ENCODE measurements around the gene NUDT1.
A peak's percentile ranks its signal among the peaks of the same experiment; 100 is the strongest.

The NUDT1 gene

DNA sequence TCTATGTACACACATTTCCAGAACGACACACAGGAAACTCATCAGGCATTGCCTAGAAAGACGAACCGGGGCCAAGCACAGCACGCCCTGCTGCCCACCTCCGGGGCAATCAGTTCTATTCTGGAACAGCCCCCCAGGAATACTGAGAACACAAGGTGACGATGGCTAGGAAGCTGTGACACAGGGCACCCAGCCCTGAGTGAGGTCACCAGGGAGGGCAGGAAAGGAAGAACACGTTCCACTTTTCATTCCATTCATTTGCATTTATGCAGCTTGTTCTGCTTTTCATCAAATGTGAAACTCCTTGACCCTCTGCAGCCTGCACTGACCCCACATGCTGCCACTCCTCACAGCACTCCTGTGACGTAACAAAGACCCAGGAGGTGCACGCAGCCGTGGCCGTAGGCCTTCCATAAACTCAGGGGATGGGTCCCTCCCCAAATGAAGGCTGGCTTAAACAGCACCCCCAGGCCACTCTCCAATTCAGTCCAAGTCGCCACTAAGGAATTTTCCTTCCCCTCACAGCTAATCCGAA is 38.2 kb upstream of the NUDT1 start:
- DNase-seq, result peak in 3 of 10 donors; percentile 35 to 62 (median 39)

DNA sequence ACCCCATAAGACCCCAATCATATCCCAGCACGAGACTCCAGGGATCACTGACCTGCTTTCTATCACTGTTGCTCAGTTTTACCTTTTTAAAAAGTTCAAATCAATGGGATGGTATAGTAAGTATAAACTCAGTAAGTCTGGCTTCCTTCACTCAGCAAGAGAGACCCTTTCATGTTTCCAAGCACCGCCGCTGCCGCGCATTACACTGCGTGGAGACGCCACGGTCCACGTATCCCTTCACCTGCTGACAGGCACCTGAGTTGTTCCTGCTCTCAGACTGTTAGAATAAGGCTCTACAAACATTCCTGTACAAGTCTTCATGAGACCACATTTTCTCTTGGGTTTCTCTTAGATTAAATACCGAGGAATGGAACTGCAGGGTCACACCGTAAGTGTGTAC is 37.6 kb upstream of the NUDT1 start:
- DNase-seq, result peak in 1 of 10 donors; percentile 68

More for the DNA sequence above, 38.2 kb upstream of the NUDT1 start:
- intact Hi-C loops (cut with DNase I), result no loop called here

DNA sequence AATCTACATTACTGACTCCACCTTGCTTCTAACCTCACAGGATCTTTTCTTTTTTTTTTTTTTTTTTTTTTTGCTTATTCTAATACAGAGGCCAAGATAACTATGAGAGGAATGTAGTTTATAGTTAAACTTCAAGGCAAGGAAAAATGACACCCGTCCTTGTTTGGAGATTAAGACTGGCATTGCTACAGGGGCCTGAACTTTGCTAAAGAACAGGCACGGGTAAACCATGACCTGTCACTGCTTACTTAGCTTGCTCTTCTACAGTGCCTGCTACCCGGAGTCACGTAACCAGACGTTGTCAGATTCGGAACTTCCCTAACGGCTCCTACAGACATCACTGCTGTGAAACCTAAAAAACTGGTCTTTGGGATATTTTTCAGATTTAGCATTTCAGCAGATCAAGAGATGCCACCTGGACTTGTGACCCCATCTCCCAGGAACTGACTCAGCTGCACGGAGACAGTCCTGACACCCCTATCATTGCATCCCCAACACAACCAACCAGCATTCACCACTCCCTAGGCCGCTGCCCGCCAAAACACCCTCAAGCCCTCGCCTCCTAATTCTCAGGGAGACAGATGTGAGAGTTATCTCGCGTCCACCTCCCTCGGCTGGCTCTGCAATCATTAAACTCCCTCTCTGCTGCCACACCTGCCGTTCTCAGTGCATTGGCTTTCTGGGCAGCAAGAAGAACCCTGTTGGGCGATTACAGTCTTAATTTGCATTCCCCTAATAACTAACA is 36.8 kb upstream of the NUDT1 start:
- peak in 3 of 10 donors; percentile 17 to 54 (median 42) for DNase-seq
- intact Hi-C loops (cut with DNase I), result no loop called here

More for the DNA sequence above, 37.6 kb upstream of the NUDT1 start:
- intact Hi-C loops (cut with DNase I), result no loop called here

DNA sequence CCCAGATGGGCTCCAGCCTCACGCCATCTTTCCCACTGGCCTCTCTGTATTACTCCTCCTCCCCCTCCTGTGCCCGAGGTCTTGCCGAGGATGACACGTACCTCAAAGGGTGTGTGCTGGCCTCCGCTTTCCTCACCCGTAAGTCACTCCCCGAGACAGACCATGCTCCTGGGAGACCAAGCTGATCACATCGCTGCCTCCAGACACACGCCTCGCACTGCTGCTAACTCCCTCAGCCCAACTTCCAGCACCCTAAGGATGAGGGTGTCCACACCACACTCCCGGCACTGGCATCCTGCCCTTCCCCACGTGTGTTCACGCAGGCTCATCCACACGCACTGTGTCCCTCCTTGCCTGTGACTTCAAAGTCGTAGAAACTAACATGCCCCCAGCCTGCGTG is 33.3 kb upstream of the NUDT1 start:
- intact Hi-C loops (cut with DNase I), result loop anchor here (1.0 to 2.0 kb wide), 2 partner anchors 544 to 629 kb away; no protein-coding TSS in a partner anchor

DNA sequence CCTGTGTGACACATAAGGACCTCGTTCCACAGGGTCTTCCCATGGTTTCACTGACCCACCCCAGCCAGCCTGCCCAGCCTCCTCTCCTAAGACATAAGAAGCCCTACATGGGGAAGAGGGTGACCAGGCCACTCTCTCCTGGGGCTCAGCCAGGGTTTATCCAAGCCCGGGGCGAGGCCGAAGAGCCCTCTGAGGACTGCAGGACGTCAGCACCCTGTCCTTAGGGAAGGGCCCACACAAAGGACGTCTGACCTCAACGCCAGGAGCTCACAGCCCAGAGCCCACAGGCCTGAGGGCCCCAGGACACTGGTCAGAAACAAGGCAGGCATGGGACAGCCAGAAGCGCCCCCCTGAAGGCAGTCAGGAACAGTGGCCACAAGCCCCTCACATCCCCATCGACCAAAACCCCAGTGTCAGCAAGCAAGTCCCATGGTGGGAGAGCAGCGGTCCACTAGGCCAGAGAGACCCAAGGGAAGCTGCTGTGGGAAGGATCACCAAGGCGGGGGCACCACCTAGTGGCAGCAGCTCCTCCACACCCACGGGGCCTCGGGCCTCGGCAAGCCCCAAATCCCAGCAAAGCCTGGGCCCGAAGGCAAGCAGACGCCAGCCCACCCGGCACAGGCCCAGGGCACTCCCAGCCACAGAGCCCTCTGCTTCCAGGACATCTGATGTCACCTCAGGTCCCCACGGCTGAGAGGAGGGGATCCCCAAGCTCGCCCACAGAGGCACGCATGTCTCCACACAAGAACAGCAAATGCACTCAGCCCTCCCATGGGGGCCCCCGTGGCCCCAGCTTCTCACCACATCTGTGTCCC is 32.7 kb upstream of the NUDT1 start:
- intact Hi-C loops (cut with DNase I), result loop anchor here (1.0 to 2.0 kb wide), 2 partner anchors 545 to 630 kb away; no protein-coding TSS in a partner anchor
- DNase-seq, result peak; percentile 68 to 98 (median 86)

More for the DNA sequence above, 33.3 kb upstream of the NUDT1 start:
- DNase-seq, result peak in 3 of 10 donors; percentile 44 to 57 (median 49)

DNA sequence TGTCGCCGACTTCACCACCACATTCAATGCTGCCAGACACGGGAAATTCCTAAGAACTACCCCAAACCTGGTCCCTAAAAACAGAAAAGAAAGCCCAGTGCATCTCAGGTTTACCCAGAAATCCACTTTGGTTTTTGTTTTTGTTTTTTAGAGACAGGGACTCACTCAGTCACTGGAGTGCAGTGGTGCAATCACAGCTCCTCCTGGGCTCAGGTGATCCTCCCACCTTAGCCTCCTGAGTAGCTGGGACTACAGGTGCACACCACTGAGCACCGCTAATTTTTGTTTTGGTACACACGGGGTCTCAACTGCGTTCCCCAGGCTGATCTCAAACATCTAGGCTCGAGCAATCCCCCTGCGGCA is 32.1 kb upstream of the NUDT1 start:
- peak in 1 of 10 donors; percentile 27 for DNase-seq
- intact Hi-C loops (cut with DNase I), result loop anchor here (1.0 to 2.0 kb wide), 2 partner anchors 545 to 631 kb away; no protein-coding TSS in a partner anchor

DNA sequence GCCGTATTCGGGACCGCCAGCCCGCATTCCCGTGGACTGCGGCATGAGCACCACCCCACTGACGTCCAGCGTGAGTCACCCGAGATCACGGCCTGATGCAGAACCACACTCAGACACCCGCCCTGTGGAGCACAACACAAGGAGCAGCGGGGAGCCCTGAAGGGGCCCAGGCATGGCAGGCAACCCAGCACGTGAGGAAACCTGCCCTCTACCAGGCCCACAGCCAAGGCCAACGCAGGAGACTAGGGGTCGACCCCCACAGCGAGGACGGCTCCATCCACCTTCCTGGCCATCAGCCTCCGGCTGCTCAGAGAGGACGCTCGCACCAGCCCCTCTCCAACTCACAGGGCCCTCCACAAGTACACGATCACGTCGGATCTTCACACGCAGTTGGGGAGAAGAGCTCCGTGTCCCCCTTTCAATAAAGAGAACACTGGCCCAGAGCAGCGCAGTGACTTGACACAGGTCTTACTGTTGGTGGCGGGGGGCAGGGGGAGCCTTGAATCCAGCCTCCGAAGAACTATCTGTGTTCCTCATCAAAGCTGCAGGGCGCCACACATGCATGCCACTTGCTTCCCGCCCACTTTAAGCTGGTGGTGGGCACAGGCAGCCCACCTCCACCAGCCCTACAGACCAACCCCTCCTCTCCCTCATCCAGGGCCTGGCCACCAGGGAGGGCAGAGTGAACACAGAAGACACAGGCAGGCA is 31.3 kb upstream of the NUDT1 start:
- DNase-seq, result peak in 3 of 10 donors; percentile 26 to 79 (median 55)
- intact Hi-C loops (cut with DNase I), result no loop called here

DNA sequence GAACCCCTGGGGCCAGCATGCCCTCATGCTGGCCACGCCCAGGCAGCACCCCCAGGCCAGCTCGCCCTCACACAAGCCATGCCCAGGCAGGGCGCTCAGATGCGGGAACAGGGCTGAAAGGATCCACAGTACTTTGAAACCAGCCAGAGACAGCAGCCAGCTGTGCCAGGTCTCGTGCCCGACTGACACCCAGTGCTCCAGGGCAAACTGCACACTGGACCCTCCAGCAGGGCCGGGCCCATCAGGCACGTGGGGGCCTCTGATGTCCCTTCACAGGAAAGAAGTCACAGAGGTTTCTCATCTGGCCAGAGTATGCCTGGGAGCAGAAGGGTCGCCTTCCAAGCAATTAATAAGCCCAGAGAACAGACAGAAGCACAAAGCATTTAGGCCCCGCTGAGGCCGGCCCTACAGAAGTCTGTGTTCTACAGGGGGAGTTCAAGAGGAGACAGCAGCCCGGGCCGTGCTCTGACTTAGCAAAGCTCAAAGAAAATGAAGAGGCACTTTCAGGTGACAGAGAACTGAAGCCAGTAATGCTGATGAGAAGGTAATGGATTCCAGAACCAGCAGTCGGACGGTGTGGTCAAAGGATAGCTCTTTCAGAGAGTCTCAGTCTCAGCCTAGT is 30.7 kb upstream of the NUDT1 start:
- intact Hi-C loops (cut with DNase I), result no loop called here
- DNase-seq, result peak in 4 of 10 donors; percentile 17 to 78 (median 60)

DNA sequence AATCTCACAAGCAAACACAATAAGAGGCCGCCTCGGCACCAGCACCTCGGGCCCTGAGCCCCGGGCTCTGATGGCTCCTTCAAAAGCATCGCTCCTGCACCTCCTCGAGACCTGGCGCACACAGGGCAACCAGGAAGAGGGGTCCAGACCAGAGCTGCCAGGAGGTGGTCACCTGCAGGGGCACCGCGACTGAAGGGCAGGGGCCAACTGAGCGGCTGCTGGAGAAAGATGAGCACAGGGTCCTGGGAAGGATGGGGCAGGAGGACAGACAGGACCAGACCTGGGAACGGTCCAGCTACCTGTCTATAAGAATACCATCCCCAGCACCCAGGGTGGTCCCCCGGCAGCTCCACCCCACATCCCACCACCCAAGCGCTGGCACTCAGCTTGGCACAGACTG is 30.1 kb upstream of the NUDT1 start:
- intact Hi-C loops (cut with DNase I), result no loop called here
- DNase-seq, result peak in 4 of 10 donors; percentile 25 to 72 (median 61)

DNA sequence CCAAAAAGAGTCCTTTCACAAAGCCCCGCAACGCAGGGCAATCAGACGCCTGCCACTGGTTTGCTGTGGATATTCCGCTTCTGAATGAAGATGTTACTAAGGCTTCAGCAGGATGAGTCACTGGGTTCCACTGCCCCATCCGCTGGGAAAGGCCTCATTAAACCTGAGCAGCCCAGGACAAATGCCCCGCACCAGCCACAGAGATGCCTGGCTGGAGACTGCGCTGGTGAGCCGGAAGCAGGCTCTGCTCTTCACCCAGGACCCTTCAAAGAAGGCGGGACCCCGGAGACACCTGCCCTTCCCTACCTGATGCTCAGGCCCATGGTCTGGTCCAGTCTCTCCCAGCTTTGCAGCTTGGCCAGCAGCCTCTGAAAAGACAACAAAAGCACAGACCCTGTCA is 29.1 kb upstream of the NUDT1 start:
- peak in 3 of 10 donors; percentile 20 to 62 (median 54) for DNase-seq
- intact Hi-C loops (cut with DNase I), result no loop called here

DNA sequence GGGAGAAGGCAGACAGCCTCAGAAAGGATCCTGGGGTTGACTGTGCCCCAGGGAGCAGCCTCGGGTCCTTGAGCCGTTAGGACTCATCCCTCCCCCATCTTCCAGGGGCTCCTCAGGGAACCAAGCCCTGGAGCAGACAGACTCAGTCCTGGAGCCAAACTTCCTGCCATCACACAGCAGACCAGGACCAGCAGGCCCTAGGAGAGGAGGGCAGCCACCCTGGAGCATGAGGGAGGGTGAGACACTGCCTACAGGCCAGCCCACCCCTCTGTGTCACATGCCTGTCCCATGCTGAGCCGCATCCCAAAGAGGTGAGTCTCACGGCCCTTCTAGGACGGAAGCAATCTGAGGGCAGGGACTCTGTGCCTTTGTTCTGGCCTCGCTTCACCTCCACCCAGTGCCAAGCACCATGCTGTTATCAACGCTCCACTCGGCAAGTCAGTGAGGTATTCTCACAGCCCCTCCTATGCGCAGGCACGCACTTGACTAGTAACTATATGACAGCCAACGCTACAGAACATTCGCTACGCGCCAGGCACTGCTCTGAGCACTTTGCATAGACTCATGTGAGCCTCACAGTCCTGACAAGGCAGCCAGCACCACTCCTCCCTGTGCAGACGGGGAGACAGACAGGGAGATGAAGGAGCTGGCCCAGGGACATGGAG is 28.3 kb upstream of the NUDT1 start:
- intact Hi-C loops (cut with DNase I), result no loop called here
- peak in 4 of 10 donors; percentile 25 to 71 (median 56) for DNase-seq

DNA sequence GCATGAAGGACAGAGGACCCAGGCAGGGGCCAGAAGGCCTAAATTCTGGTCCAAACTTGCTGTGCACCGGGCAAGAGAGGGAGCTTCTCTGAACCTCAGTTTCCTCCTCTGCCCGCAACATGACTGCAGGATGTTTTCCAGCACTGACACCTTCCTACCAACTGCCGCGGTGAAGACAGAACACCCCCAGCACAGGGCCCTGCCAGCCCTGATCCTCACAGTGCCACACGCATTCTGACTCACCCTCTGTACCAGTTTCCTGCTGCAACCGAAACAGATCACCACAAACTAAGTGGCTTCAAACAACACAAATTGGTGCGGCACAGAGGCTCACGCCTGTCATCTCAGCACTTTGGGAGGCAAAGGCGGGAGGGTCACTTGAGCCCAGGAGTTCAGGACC is 27.4 kb upstream of the NUDT1 start:
- peak in 4 of 10 donors; percentile 51 to 88 (median 81) for DNase-seq
- intact Hi-C loops (cut with DNase I), result no loop called here

DNA sequence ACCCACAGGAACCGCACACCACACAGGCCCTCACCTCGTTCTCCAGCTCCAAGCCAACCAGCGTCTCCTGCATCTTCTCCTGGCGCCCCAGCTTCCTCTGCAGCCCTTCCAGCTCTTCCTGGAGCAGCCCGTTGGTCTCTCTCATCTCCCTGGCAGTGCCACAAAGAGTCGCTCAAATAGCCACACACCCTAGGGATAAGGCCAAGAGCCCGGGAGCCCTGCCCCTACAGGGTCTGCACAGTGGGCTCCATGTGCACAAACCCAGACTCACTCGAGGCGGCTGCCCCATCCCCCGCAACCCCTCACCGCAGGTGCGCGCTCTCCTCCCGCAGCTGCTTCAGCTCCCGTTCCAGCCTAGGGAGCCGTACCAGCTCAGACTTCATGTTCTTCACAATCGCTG is 26.2 kb upstream of the NUDT1 start:
- intact Hi-C loops (cut with DNase I), result no loop called here

DNA sequence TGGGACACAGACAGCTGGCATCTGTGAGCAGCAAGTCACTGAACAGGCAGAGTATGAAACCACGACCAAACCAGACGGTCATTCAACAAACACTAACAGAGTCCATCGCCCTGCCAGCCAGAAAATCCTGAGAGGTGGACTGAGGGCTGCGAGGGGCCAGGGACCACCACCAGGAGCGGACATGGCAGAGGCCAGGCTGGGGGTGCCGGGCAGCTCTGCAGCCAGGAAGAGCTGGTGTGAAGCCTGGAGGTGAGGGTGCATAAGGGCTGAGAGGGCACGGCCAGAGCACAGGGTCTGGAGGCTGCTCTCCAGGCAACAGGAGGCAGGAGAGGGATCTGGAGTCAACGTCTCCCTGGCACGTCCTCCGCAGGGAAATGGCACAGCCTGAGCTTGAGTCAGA is 24.8 kb upstream of the NUDT1 start:
- peak in 2 of 10 donors; percentile 23 to 52 for DNase-seq
- intact Hi-C loops (cut with DNase I), result no loop called here

More for the DNA sequence above, 26.2 kb upstream of the NUDT1 start:
- peak in 1 of 10 donors; percentile 59 for DNase-seq

DNA sequence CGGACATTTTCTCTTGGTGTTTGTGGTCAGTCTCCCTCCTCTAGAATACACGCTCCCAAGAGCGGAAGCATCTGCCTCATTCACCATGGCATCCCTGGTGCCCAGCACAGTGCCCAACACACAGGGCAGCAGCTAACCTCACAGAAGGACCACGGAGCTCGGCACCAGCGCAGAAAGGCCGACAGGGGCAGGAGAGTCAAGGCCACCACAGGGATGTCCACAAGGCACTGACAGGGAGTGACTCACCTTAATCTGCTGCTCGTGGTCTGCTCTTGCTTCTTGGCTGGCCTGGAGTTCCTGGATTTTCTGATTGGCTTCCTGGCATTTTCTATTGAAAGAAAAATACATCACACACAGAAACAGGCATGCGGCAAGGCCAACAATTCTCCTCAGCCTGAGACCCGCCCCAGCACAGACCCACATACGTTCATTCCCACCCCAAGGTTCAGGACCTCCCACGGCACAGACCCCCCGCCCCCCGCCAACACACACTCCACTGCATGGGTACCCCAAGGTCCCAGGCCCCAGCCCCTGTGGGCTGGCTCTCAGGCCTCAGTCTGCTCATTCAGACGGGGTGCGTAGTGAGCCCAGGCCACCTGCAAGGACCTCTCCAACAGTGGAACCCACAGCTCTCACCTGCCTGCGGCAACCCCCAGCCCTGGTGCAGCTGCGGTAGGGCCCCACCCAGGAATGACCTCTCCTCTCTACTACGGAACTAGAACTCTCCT is 24.1 kb upstream of the NUDT1 start:
- peak in 1 of 10 donors; percentile 50 for DNase-seq
- intact Hi-C loops (cut with DNase I), result no loop called here

DNA sequence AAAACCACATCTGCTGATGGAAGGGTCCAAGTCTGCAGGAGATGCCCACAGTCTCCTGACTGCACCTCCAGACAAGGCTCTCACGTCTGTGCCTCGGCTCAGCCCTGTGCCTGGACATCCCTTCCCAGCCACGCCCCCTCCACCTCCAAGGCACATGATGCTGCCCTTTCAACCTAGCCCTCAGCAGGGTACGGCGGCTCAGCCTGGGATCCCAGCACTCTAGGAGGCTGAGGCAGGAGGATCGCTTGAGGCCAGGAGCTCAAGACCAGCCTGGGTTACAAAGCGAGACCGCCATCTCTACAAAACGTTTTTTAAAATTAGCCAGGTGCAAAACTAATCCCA is 23.6 kb upstream of the NUDT1 start:
- intact Hi-C loops (cut with DNase I), result no loop called here
- DNase-seq, result peak in 1 of 10 donors; percentile 76

DNA sequence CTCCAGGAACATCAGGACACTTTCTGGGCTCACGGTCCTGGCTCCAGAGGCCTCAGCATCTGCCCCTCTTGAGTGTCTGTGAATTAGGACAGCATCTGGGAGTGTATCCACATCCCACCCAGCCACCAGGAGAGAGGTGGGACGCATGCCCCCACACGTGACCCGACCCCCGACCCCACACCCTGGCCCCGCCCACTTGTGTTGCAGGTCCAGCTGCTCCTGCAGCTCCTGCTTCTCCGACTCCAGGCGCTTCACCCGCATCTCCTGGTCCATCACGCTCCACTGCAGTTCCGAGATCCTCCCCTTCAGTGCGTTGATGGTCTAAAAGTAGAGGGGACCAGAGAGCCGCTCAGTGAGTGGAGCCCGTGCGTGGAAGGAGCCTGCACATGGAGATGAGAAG is 22.9 kb upstream of the NUDT1 start:
- peak in 1 of 10 donors; percentile 64 for DNase-seq
- intact Hi-C loops (cut with DNase I), result no loop called here

DNA sequence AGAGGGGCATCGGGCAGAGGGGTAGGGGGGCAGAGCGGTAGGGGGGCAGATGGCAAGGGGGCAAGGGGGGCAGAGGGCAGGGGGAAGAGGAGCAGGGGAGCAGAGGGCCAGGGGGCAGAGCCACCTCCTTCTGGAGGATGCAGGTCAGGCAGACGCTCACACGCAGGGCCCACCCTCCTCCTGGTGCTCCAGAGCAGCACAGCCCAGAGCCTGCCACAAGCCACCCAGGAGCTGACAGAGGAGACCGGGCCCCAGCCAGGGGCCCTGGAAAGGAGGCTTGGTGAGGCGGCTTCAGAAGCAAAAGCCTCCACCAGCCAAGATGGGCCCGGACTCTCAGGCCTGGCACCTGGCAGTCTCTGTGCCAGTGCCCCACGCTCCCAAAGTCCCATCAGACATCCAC is 22.4 kb upstream of the NUDT1 start:
- intact Hi-C loops (cut with DNase I), result no loop called here
- DNase-seq, result no peak

DNA sequence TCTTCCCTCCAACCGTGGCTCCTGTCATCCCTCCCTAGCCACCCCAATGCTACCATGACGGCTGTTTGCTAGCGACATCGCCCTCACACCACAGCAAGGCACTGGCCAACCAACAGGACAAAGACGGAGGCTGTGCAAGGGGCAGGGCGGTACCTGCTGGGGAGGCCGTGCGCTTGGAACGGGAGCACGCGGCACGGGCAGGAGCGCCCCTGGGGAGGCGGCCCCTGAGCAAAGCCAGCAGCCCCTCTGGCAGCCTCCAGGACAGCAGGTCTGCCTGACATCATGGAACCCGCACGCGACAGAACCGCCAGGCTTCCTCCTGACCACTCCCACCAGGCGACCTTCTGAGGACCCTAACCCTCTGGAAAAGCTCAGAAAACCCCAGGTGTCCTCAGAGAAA is 22.0 kb upstream of the NUDT1 start:
- no peak for DNase-seq
- intact Hi-C loops (cut with DNase I), result no loop called here
